Endothelial cell (in vitro differentiated cells): Measurements from ENCODE around the gene IBA57. TPM values are rescaled to one million over a fixed set of nuclear protein-coding genes. Genes with fewer than 3 reads are reported as not detected.

Source experiments
- DNase-seq: peaks from one replicate; pipeline ENCODE4 v3.0.0; 2021; ENCODE audit warnings: low spot score
- H3K27ac Mint-ChIP-seq: one replicate; pipeline ENCODE4 v1.8.0; 2021; ENCODE audit warnings: mixed read lengths, inconsistent platforms; ENCODE audit not compliant: unreplicated experiment
- H3K27me3 Mint-ChIP-seq: one replicate; pipeline ENCODE4 v1.8.0; 2021; ENCODE audit warnings: mild to moderate bottlenecking, moderate library complexity, mixed read lengths, inconsistent platforms; ENCODE audit not compliant: unreplicated experiment
- H3K36me3 Mint-ChIP-seq: one replicate; pipeline ENCODE4 v1.8.0; 2021; ENCODE audit warnings: mild to moderate bottlenecking, low read depth, mixed read lengths, inconsistent platforms; ENCODE audit not compliant: unreplicated experiment
- H3K4me1 Mint-ChIP-seq: one replicate; pipeline ENCODE4 v1.8.0; 2021; ENCODE audit warnings: mild to moderate bottlenecking, mixed read lengths, inconsistent platforms; ENCODE audit not compliant: unreplicated experiment
- H3K4me3 Mint-ChIP-seq: one replicate; pipeline ENCODE4 v1.8.0; 2021; ENCODE audit warnings: mild to moderate bottlenecking, mixed read lengths, inconsistent platforms; ENCODE audit not compliant: unreplicated experiment
- H3K9me3 Mint-ChIP-seq: one replicate; pipeline ENCODE4 v1.8.0; 2021; ENCODE audit warnings: mixed read lengths, inconsistent platforms; ENCODE audit not compliant: unreplicated experiment
- CTCF ChIP-seq: fragments of 200-600 bp; sonication (generic); IDR thresholded peaks from one replicate; pipeline ENCODE4 v1.5.0; 2021; ENCODE audit warnings: antibody characterized with exemption; ENCODE audit not compliant: unreplicated experiment
- total RNA-seq: library from RNA; stranded (reverse); fragmentation: NEBNext Ultra II Directional; extraction: Animal tissue kit (Norgen Biotek cat#: 25700); gene quantifications from one replicate; pipeline ENCODE4 v1.2.1, GENCODE V29; 2021; ENCODE audit not compliant: unreplicated experiment

Gene IBA57
- total RNA-seq, 1 donor from 2014 or later: 11.5 TPM

- Mint-ChIP-seq H3K27ac (peak overlapping the region; percentile 48), H3K27me3 (peaks cover 11% of the 10 kb centered on the region), H3K9me3 (no peaks in the 10 kb centered on the region), H3K4me1 (peaks cover 25% of the 10 kb centered on the region), H3K36me3 (peaks cover 8% of the 10 kb centered on the region), H3K4me3 (peak overlapping the region; percentile 60)
- TF ChIP-seq CTCF: no peak
- DNase-seq: no peak
Observed at GRCh38 chr1:228144193-228144992, 21.2 kb upstream of the IBA57 start.

- Mint-ChIP-seq H3K36me3 (peaks cover 8% of the 10 kb centered on the region), H3K9me3 (no peaks in the 10 kb centered on the region), H3K27ac (no peak overlapping the region), H3K4me1 (peaks cover 22% of the 10 kb centered on the region), H3K4me3 (no peak overlapping the region), H3K27me3 (peaks cover 7% of the 10 kb centered on the region)
- no peak for TF ChIP-seq CTCF
- no peak for DNase-seq
Observed at GRCh38 chr1:228144993-228145343, 20.6 kb upstream of the IBA57 start.

- Mint-ChIP-seq H3K9me3 (no peaks in the 10 kb centered on the region), H3K4me3 (no peak overlapping the region), H3K27me3 (peaks cover 5% of the 10 kb centered on the region), H3K27ac (no peak overlapping the region), H3K4me1 (peaks cover 22% of the 10 kb centered on the region), H3K36me3 (peaks cover 8% of the 10 kb centered on the region)
- TF ChIP-seq CTCF: no peak
- DNase-seq: no peak
Observed at GRCh38 chr1:228145463-228146416, 19.9 kb upstream of the IBA57 start.

GRCh38 chr1:228146417-228147150 lies 19.0 kb upstream of the IBA57 start:
- DNase-seq: no peak
- Mint-ChIP-seq H3K27me3 (peaks cover 5% of the 10 kb centered on the region), H3K36me3 (peaks cover 8% of the 10 kb centered on the region), H3K4me3 (no peak overlapping the region), H3K4me1 (peaks cover 16% of the 10 kb centered on the region), H3K27ac (no peak overlapping the region), H3K9me3 (no peaks in the 10 kb centered on the region)
- no peak for TF ChIP-seq CTCF
